Hepatocyte (in vitro differentiated cells): ENCODE results near the gene TTL. TPM values are rescaled to one million over a fixed set of nuclear protein-coding genes. Genes with fewer than 3 reads are reported as not detected.
A peak's percentile ranks its signal among the peaks of the same experiment; 100 is the strongest.

Experiments
- DNase-seq: peaks from one replicate; pipeline ENCODE4 v3.0.0-alpha.2; 2016; ENCODE audit warnings: low spot score
- H2AFZ ChIP-seq: fragments of 200-600 bp; sonication (generic); 2 replicates; pipeline ENCODE4 v1.6.0; 2016; ENCODE audit warnings: antibody characterized with exemption, mild to moderate bottlenecking
- H3K27ac ChIP-seq: fragments of 200-600 bp; sonication (generic); 2 replicates; pipeline ENCODE4 v1.5.1; 2016; ENCODE audit warnings: mild to moderate bottlenecking
- H3K27me3 ChIP-seq: fragments of 200-600 bp; sonication (generic); 2 replicates; pipeline ENCODE4 v1.6.1; 2016
- H3K36me3 ChIP-seq: fragments of 200-600 bp; sonication (generic); replicated peaks from 2 replicates; pipeline ENCODE4 v1.5.1; 2016; ENCODE audit warnings: low read depth; ENCODE audit not compliant: insufficient read depth
- H3K4me1 ChIP-seq: fragments of 200-600 bp; sonication (generic); 2 replicates; pipeline ENCODE4 v1.5.1; 2016; ENCODE audit warnings: mild to moderate bottlenecking, moderate library complexity; ENCODE audit not compliant: insufficient read depth
- H3K4me2 ChIP-seq: fragments of 200-600 bp; sonication (generic); 2 replicates; pipeline ENCODE4 v1.6.0; 2016
- H3K4me3 ChIP-seq: fragments of 200-600 bp; sonication (generic); 2 replicates; pipeline ENCODE4 v1.5.1; 2016; ENCODE audit warnings: mild to moderate bottlenecking
- H3K79me2 ChIP-seq: fragments of 200-600 bp; sonication (generic); 2 replicates; pipeline ENCODE4 v1.6.0; 2017; ENCODE audit warnings: mild to moderate bottlenecking
- H3K9me2 ChIP-seq: fragments of 200-600 bp; sonication (generic); replicated peaks from 2 replicates; pipeline ENCODE4 v1.6.0; 2017; ENCODE audit warnings: mild to moderate bottlenecking; ENCODE audit not compliant: insufficient read depth
- H3K9me3 ChIP-seq: fragments of 200-600 bp; sonication (generic); 2 replicates; pipeline ENCODE4 v1.5.1; 2016; ENCODE audit warnings: low read depth, mild to moderate bottlenecking
- H4K20me1 ChIP-seq: fragments of 200-600 bp; sonication (generic); 2 replicates; pipeline ENCODE4 v1.6.0; 2016; ENCODE audit warnings: mild to moderate bottlenecking; ENCODE audit not compliant: insufficient read depth, poor library complexity, severe bottlenecking
- EZH2 ChIP-seq: fragments of 200-600 bp; sonication (generic); IDR thresholded peaks from 2 replicates; pipeline ENCODE4 v1.6.1; 2016; ENCODE audit warnings: antibody characterized with exemption, mild to moderate bottlenecking, borderline replicate concordance
- EZH2phosphoT487 ChIP-seq: fragments of 200-600 bp; sonication (generic); IDR thresholded peaks from one replicate; pipeline ENCODE4 v1.6.1; 2018; ENCODE audit warnings: antibody characterized with exemption, mild to moderate bottlenecking, low read depth, moderate library complexity; ENCODE audit not compliant: unreplicated experiment, severe bottlenecking
- WGBS: methylation state at CpG from one replicate; pipeline ENCODE4 v1.1.6; 2016; ENCODE audit warnings: low lambda C conversion rate; ENCODE audit errors: missing lambda C conversion rate; 5-methylcytosine and 5-hydroxymethylcytosine counted together
- polyA plus RNA-seq: library from polyadenylated mRNA; unstranded; fragments of >200 nt; fragmentation: Nextera tagmentation; extraction: Ambion mirVana; gene quantifications from 2 replicates; pipeline ENCODE4 v1.2.1, GENCODE V29; 2016
- total RNA-seq: library from RNA; depleted of rRNA; stranded (reverse); fragments of >200 nt; gene quantifications from 2 replicates; pipeline ENCODE4 v1.2.3, GENCODE V29; 2014
- TF ChIP-seq, protein P1 (sequence below): fragments of 200-600 bp; sonication (generic); IDR thresholded peaks from 2 replicates; pipeline ENCODE4 v1.5.1; 2016; ENCODE audit warnings: antibody characterized with exemption, mild to moderate bottlenecking; ENCODE audit not compliant: poor library complexity

The TTL gene
- total and polyA plus RNA-seq, 2 experiments from 2014 or later = 16.9 to 22.9 TPM

DNA sequence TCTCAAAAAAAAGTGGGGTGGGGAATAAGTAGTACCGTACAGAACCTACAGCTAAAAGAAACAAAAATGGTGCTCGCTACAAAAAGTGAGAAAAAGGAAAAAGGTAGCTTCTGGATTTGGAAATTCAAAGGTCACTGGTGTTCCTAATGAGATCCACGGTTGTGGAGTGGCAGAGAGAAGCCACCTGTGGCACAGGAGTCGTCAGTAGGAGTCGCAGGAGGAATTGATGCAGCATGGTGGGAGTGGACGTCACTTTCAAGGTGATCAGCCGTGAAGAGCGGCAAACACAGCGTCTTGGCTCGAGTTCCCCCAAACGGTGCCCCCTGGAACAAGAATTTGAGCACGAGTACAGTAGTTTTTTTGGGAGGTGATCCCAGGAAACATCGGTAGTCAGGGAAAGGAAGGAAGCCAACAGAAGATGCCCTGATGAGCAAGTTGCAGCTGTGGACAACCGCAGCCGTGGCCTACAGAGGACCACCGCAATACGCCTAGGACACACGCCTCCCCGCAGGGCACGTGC lies 1.4 kb upstream of the TTL start:
- 28% methylated on average over 20 of the region's 20 CpGs for WGBS
- H3K9me3 ChIP-seq = no peaks in the 10 kb centered on the region
- peak overlapping the region; percentile 94 for H3K4me2 ChIP-seq
- H3K27me3 ChIP-seq = no peaks in the 10 kb centered on the region
- no peak for TF ChIP-seq EZH2
- TF ChIP-seq EZH2phosphoT487 = no peak
- TF ChIP-seq, protein P1, sequence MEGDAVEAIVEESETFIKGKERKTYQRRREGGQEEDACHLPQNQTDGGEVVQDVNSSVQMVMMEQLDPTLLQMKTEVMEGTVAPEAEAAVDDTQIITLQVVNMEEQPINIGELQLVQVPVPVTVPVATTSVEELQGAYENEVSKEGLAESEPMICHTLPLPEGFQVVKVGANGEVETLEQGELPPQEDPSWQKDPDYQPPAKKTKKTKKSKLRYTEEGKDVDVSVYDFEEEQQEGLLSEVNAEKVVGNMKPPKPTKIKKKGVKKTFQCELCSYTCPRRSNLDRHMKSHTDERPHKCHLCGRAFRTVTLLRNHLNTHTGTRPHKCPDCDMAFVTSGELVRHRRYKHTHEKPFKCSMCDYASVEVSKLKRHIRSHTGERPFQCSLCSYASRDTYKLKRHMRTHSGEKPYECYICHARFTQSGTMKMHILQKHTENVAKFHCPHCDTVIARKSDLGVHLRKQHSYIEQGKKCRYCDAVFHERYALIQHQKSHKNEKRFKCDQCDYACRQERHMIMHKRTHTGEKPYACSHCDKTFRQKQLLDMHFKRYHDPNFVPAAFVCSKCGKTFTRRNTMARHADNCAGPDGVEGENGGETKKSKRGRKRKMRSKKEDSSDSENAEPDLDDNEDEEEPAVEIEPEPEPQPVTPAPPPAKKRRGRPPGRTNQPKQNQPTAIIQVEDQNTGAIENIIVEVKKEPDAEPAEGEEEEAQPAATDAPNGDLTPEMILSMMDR = no peak
- peaks cover 8% of the 10 kb centered on the region for H3K4me1 ChIP-seq
- H3K9me2 ChIP-seq = no peaks in the 10 kb centered on the region
- H3K79me2 ChIP-seq = peaks cover 23% of the 10 kb centered on the region
- no peaks in the 10 kb centered on the region for H4K20me1 ChIP-seq
- no peaks in the 10 kb centered on the region for H3K36me3 ChIP-seq
- no peak overlapping the region for H3K4me3 ChIP-seq
- peak; percentile 10 for DNase-seq
- H3K27ac ChIP-seq = peak overlapping the region; percentile 92
- H2AFZ ChIP-seq = peak overlapping the region; percentile 52

DNA sequence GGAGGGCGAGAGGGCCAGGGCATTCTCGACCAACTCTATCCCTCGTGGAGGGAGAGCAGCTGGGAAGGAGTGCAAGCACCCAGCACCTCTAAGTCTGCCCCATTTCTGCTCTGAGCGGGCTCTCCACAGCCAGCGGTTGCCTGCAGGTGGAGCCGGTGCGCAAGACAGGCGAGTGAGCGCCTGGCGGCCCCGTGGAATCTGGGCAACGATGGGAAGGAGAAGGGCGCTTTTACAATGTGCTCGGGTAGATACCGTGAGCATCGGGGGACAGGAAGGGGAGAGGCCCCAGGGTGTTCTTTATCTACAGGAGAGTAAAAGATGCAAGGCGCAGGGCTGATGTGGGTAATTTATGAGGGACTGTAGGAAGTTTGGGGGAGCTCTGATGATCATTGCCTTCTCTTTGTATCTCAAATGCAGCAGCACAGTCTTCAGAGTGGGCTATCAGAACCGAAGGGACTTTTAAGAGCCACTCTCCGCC lies 867 bp upstream of the TTL start:
- Histone ChIP-seq H3K9me2 (no peaks in the 10 kb centered on the region), H3K4me2 (peak overlapping the region; percentile 94), H4K20me1 (no peaks in the 10 kb centered on the region), H3K9me3 (no peaks in the 10 kb centered on the region), H3K79me2 (peaks cover 28% of the 10 kb centered on the region), H3K27me3 (no peaks in the 10 kb centered on the region), H3K4me1 (peaks cover 8% of the 10 kb centered on the region), H3K27ac (peak overlapping the region; percentile 92), H3K4me3 (peak overlapping the region; percentile 100), H3K36me3 (no peaks in the 10 kb centered on the region), H2AFZ (peak overlapping the region; percentile 94)
- under 1% methylated on average over 19 of the region's 19 CpGs for WGBS
- no peak for TF ChIP-seq EZH2
- TF ChIP-seq, protein P1 = peak; percentile 79
- peak; percentile 93 for DNase-seq

DNA sequence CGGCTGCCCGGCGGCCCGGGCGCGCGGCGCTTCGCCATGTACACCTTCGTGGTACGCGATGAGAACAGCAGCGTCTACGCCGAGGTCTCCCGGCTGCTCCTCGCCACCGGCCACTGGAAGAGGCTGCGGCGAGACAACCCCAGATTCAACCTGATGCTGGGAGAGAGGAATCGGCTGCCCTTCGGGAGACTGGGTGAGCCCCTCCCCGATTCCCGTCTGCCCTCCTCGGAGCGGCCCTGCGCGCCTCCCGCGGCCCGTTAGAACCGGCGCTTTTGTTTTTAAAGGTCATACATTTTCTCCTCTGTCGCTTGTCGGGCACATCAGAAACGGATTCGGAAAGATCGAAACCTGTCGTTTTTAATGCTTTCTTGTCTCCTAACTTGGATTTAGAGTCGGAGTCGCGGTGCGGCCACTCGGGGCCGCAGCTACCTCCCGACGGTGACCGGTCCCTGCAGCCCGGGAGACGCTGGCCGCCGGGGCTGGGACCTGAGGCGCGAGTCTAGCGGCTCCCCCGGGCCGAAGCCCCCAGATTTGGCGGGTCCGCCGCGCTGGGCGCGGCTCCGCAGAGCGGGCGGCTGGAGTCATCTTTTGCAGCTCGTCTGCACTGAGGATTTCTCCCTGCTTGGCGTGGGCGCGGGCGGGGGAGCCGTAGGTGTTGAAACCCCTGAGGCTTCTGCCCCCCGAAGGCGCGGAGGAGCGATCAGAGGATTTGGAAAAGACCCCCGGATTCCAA lies 519 bp downstream of the TTL start:
- TF ChIP-seq, protein P1 = no peak
- no peak for TF ChIP-seq EZH2phosphoT487
- no peak for TF ChIP-seq EZH2
- Histone ChIP-seq H3K9me2 (no peaks in the 10 kb centered on the region), H3K79me2 (peaks cover 40% of the 10 kb centered on the region), H3K4me3 (peak overlapping the region; percentile 84), H3K9me3 (no peaks in the 10 kb centered on the region), H3K4me2 (peak overlapping the region; percentile 88), H3K27me3 (no peaks in the 10 kb centered on the region), H3K36me3 (no peaks in the 10 kb centered on the region), H2AFZ (peak overlapping the region; percentile 96), H3K27ac (peak overlapping the region; percentile 90), H3K4me1 (peaks cover 8% of the 10 kb centered on the region), H4K20me1 (no peaks in the 10 kb centered on the region)
- WGBS = under 1% methylated on average over 66 of the region's 77 CpGs
- DNase-seq = peak; percentile 50
